H9 (cell line): ENCODE results near the gene CHCHD3. TPM values are rescaled to one million over a fixed set of nuclear protein-coding genes. Genes with fewer than 3 reads are reported as not detected.

ENCODE experiments used
- DNase-seq: peaks from one replicate; pipeline ENCODE4 v3.0.0-alpha.2; 2017
- H2AFZ ChIP-seq: one replicate; pipeline ENCODE4 v1.6.1; 2013; ENCODE audit warnings: mild to moderate bottlenecking, low read length, control low read depth, moderate library complexity
- H2AK5ac ChIP-seq: 2 replicates; pipeline ENCODE4 v1.6.1; 2013; ENCODE audit warnings: low read length, control low read depth, mixed read lengths; ENCODE audit not compliant: insufficient read length
- H2BK120ac ChIP-seq: one replicate; pipeline ENCODE4 v1.6.1; 2013; ENCODE audit warnings: low read depth, mild to moderate bottlenecking, low read length, control low read depth, inconsistent platforms; ENCODE audit not compliant: poor library complexity, severe bottlenecking
- H2BK12ac ChIP-seq: 2 replicates; pipeline ENCODE4 v1.6.1; 2013; ENCODE audit warnings: low read length, control low read depth, mixed read lengths, low read depth; ENCODE audit not compliant: insufficient read length
- H2BK15ac ChIP-seq: 2 replicates; pipeline ENCODE4 v1.6.1; 2013; ENCODE audit warnings: low read depth, low read length, control low read depth
- H2BK20ac ChIP-seq: one replicate; pipeline ENCODE4 v1.6.1; 2013; ENCODE audit warnings: low read depth, mild to moderate bottlenecking, low read length, control low read depth, inconsistent platforms; ENCODE audit not compliant: poor library complexity, severe bottlenecking
- H2BK5ac ChIP-seq: 2 replicates; pipeline ENCODE4 v1.6.1; 2013; ENCODE audit warnings: low read length, control low read depth, mixed read lengths; ENCODE audit not compliant: insufficient read length
- H3K14ac ChIP-seq: 2 replicates; pipeline ENCODE4 v1.6.1; 2013; ENCODE audit warnings: low read length, control low read depth; ENCODE audit not compliant: insufficient read depth
- H3K18ac ChIP-seq: 2 replicates; pipeline ENCODE4 v1.6.1; 2013; ENCODE audit warnings: low read depth, mild to moderate bottlenecking, mixed read lengths, low read length, control low read depth; ENCODE audit not compliant: insufficient read length
- H3K23ac ChIP-seq: 2 replicates; pipeline ENCODE4 v1.6.1; 2013; ENCODE audit warnings: low read length, control low read depth, mixed read lengths, low read depth; ENCODE audit not compliant: insufficient read length
- H3K23me2 ChIP-seq: 2 replicates; pipeline ENCODE4 v1.6.1; 2013; ENCODE audit warnings: low read depth, mild to moderate bottlenecking, mixed read lengths, low read length, control low read depth; ENCODE audit not compliant: insufficient read length, poor library complexity, severe bottlenecking
- H3K27ac ChIP-seq: 2 replicates; pipeline ENCODE4 v1.5.1; 2013; ENCODE audit warnings: low read length, control low read depth, mixed read lengths, low read depth; ENCODE audit not compliant: insufficient read length
- H3K27me3 ChIP-seq: 2 replicates; pipeline ENCODE4 v1.6.1; 2013; ENCODE audit warnings: low read length, control low read depth, inconsistent platforms; ENCODE audit not compliant: insufficient read depth
- H3K4ac ChIP-seq: 2 replicates; pipeline ENCODE4 v1.6.1; 2013; ENCODE audit warnings: low read depth, mild to moderate bottlenecking, control low read depth, inconsistent platforms, low read length, moderate library complexity
- H3K4me1 ChIP-seq: 2 replicates; pipeline ENCODE4 v1.6.1; 2013; ENCODE audit warnings: low read length, control low read depth, inconsistent platforms; ENCODE audit not compliant: insufficient read depth
- H3K4me2 ChIP-seq: 2 replicates; pipeline ENCODE4 v1.6.1; 2013; ENCODE audit warnings: low read length, control low read depth, mixed read lengths; ENCODE audit not compliant: insufficient read length, insufficient read depth
- H3K56ac ChIP-seq: 2 replicates; pipeline ENCODE4 v1.6.1; 2013; ENCODE audit warnings: low read depth, mild to moderate bottlenecking, mixed read lengths, low read length, control low read depth; ENCODE audit not compliant: insufficient read length
- H3K79me1 ChIP-seq: 2 replicates; pipeline ENCODE4 v1.6.1; 2013; ENCODE audit warnings: low read depth, mild to moderate bottlenecking, moderate library complexity, low read length, control low read depth, inconsistent platforms; ENCODE audit not compliant: insufficient read depth, poor library complexity, severe bottlenecking
- H3K79me2 ChIP-seq: 2 replicates; pipeline ENCODE4 v1.6.1; 2013; ENCODE audit warnings: low read length, control low read depth, inconsistent platforms; ENCODE audit not compliant: insufficient read depth
- H3K9ac ChIP-seq: 2 replicates; pipeline ENCODE4 v1.6.1; 2013; ENCODE audit warnings: low read length, control low read depth, mixed read lengths; ENCODE audit not compliant: insufficient read length; ENCODE audit errors: extremely low read depth
- H3K9me3 ChIP-seq: one replicate; pipeline ENCODE4 v1.6.1; 2013; ENCODE audit warnings: low read depth, low read length, inconsistent platforms; ENCODE audit not compliant: control insufficient read depth
- H3T11ph ChIP-seq: one replicate; pipeline ENCODE4 v1.6.1; 2013; ENCODE audit warnings: mild to moderate bottlenecking, low read length, control low read depth, inconsistent platforms
- H4K20me1 ChIP-seq: one replicate; pipeline ENCODE4 v1.6.1; 2013; ENCODE audit not compliant: control insufficient read depth, insufficient read length, insufficient read depth
- H4K5ac ChIP-seq: 2 replicates; pipeline ENCODE4 v1.6.1; 2013; ENCODE audit warnings: low read depth, mild to moderate bottlenecking, mixed read lengths, low read length, control low read depth; ENCODE audit not compliant: insufficient read length
- H4K8ac ChIP-seq: replicated peaks from 2 replicates; pipeline ENCODE4 v1.6.1; 2013; ENCODE audit warnings: low read length, control low read depth, mixed read lengths, low read depth; ENCODE audit not compliant: insufficient read length
- H4K91ac ChIP-seq: 2 replicates; pipeline ENCODE4 v1.6.1; 2013; ENCODE audit warnings: low read depth, mild to moderate bottlenecking, moderate library complexity, mixed read lengths, low read length, control low read depth; ENCODE audit not compliant: insufficient read length
- H3K27ac Mint-ChIP-seq, 3 experiments: 2 replicates in 2 of 3; 3 replicates in 1 of 3; pipeline ENCODE4 v1.8.0; 2020 to 2021; ENCODE audit warnings: mixed read lengths in 3 of 3, mild to moderate bottlenecking in 1 of 3, moderate library complexity in 1 of 3
- H3K27me3 Mint-ChIP-seq: 2 replicates; pipeline ENCODE4 v1.8.0; 2021; ENCODE audit warnings: low read depth, mild to moderate bottlenecking, moderate library complexity, mixed read lengths
- H3K36me3 Mint-ChIP-seq, 3 experiments: 2 replicates in 2 of 3; 3 replicates in 1 of 3; pipeline ENCODE4 v1.8.0; 2020 to 2021; ENCODE audit warnings: low read depth in 3 of 3, mixed read lengths in 3 of 3; ENCODE audit not compliant: insufficient read depth in 1 of 3
- H3K4me1 Mint-ChIP-seq, 2 experiments: 2 replicates each; pipeline ENCODE4 v1.8.0; 2020; ENCODE audit warnings: mixed read lengths in 2 of 2
- H3K4me3 Mint-ChIP-seq, 2 experiments: 2 replicates in 1 of 2; 3 replicates in 1 of 2; pipeline ENCODE4 v1.8.0; 2020 to 2021; ENCODE audit warnings: mild to moderate bottlenecking in 2 of 2, mixed read lengths in 2 of 2, moderate library complexity in 1 of 2
- H3K9me3 Mint-ChIP-seq, 2 experiments: 2 replicates in 1 of 2; 3 replicates in 1 of 2; pipeline ENCODE4 v1.8.0; 2020; ENCODE audit warnings: mild to moderate bottlenecking in 2 of 2, mixed read lengths in 2 of 2, moderate library complexity in 1 of 2
- WGBS: extraction: QIAGEN DNeasy Blood & Tissue Kit; methylation state at CpG from one replicate; pipeline ENCODE4 v1.1.7; 2013; ENCODE audit warnings: missing lambda C conversion rate, low lambda C conversion rate, mixed read lengths; ENCODE audit not compliant: insufficient read length; ENCODE audit errors: extremely low coverage; 5-methylcytosine and 5-hydroxymethylcytosine counted together
- total RNA-seq: library from RNA; stranded (reverse); gene quantifications from 2 replicates; pipeline ENCODE4 v1.2.1, GENCODE V29; 2021
- TF ChIP-seq, protein P1 (sequence below): fragments of 200-600 bp; sonication (generic); conservative IDR thresholded peaks from 3 replicates; pipeline ENCODE4 v1.8.0; 2021; ENCODE audit warnings: antibody characterized with exemption, mild to moderate bottlenecking

The CHCHD3 gene
- total RNA-seq, 1 experiment from 2014 or later = 104 TPM

DNA sequence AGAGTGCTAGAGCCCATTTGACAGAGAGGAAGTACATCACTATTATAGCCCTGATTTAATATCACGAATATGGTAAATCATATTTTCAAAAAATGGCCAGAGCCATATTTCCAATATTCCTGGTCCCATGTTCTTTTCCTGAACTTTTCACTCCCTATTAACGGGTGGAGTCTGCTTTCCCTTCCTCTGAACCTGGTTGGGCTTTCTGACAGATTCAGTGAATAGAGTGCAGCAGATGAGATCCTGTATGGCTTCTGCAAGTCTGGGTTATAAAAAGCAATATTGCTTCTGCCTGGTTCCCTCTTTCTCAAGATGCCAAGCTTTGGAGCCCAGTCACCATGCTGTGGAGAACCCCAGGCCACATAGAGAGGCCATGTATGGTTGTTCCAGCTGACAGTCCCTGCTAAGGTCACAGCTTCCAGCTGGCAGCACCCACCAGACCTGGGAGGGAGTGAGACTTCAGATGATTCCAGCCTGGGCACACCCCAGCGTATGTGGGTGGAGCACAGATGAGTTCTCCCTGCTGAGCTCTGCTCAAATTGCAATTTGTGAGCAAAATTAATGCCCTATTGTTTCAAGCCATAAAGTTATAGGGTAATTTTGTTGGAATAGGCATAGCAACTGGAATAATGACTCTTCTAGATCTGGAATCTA is 17.9 kb upstream of the CHCHD3 start:
- Histone ChIP-seq H2BK5ac (no peak overlapping the region), H3K14ac (no peak overlapping the region), H2AFZ (no peak overlapping the region), H4K8ac (no peak overlapping the region), H3K79me2 (no peaks in the 10 kb centered on the region), H3K18ac (no peak overlapping the region), H3K56ac (no peak overlapping the region), H3K4me1 (no peaks in the 10 kb centered on the region), H3K4me2 (no peak overlapping the region), H2BK120ac (no peak overlapping the region), H4K91ac (no peak overlapping the region), H3K79me1 (no peaks in the 10 kb centered on the region), H3K9me3 (no peaks in the 10 kb centered on the region), H2BK20ac (no peak overlapping the region), H3K27ac (no peak overlapping the region), H2AK5ac (no peak overlapping the region), H2BK12ac (no peak overlapping the region), H3K23ac (no peak overlapping the region), H4K20me1 (no peaks in the 10 kb centered on the region), H4K5ac (no peak overlapping the region), H3K4ac (no peak overlapping the region), H2BK15ac (no peak overlapping the region), H3K9ac (no peak overlapping the region), H3T11ph (no peak overlapping the region), H3K27me3 (no peaks in the 10 kb centered on the region), H3K23me2 (no peaks in the 10 kb centered on the region)
- H3K4me1 Mint-ChIP-seq = peaks cover 7 to 14% of the 10 kb centered on the region in 2 experiments; a peak in 3 of 4 replicates
- H3K36me3 Mint-ChIP-seq = no peaks in the 10 kb centered on the region
- WGBS = no CpG with 5 or more reads among the region's 3 CpGs
- H3K9me3 Mint-ChIP-seq = no peaks in the 10 kb centered on the region
- no peak for DNase-seq
- peak overlapping the region in 1 of 3 experiments; percentile 53; a peak in 1 of 7 replicates for H3K27ac Mint-ChIP-seq
- no peaks in the 10 kb centered on the region for H3K27me3 Mint-ChIP-seq
- no peak overlapping the region for H3K4me3 Mint-ChIP-seq
- TF ChIP-seq, protein P1, sequence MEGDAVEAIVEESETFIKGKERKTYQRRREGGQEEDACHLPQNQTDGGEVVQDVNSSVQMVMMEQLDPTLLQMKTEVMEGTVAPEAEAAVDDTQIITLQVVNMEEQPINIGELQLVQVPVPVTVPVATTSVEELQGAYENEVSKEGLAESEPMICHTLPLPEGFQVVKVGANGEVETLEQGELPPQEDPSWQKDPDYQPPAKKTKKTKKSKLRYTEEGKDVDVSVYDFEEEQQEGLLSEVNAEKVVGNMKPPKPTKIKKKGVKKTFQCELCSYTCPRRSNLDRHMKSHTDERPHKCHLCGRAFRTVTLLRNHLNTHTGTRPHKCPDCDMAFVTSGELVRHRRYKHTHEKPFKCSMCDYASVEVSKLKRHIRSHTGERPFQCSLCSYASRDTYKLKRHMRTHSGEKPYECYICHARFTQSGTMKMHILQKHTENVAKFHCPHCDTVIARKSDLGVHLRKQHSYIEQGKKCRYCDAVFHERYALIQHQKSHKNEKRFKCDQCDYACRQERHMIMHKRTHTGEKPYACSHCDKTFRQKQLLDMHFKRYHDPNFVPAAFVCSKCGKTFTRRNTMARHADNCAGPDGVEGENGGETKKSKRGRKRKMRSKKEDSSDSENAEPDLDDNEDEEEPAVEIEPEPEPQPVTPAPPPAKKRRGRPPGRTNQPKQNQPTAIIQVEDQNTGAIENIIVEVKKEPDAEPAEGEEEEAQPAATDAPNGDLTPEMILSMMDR = no peak
